Measurements from ENCODE around the gene NPAS3. TPM values are rescaled to one million over a fixed set of nuclear protein-coding genes. Genes with fewer than 3 reads are reported as not detected.

NPAS3 gene
- total RNA-seq, 4 donors from 2014 or later = 0.51 to 15.2 (median 6.6) TPM

DNA sequence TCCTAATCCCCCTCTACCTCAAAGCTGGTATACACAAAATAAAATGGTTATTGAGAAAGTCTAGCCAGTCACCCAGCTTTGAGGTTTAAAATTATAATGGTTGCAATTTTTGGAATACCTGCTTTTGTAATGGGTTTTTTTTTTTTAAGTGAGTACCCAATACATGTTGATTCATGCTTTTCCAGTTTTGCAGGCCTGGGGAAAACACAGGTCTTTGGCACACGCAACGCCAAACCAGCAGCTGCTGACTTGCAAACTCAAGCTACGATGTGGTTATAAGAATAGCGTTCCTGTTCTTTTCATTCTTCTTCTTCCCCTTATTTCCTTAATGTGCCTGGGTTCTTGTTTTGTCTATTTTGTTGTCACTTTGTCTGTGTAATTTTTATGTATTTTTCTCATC is 779.2 kb downstream of the NPAS3 start:
- no peak for TF ChIP-seq POLR2A (IDR thresholded peaks at IDR 0.05)
- TF ChIP-seq, protein P1, sequence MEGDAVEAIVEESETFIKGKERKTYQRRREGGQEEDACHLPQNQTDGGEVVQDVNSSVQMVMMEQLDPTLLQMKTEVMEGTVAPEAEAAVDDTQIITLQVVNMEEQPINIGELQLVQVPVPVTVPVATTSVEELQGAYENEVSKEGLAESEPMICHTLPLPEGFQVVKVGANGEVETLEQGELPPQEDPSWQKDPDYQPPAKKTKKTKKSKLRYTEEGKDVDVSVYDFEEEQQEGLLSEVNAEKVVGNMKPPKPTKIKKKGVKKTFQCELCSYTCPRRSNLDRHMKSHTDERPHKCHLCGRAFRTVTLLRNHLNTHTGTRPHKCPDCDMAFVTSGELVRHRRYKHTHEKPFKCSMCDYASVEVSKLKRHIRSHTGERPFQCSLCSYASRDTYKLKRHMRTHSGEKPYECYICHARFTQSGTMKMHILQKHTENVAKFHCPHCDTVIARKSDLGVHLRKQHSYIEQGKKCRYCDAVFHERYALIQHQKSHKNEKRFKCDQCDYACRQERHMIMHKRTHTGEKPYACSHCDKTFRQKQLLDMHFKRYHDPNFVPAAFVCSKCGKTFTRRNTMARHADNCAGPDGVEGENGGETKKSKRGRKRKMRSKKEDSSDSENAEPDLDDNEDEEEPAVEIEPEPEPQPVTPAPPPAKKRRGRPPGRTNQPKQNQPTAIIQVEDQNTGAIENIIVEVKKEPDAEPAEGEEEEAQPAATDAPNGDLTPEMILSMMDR (IDR thresholded peaks at IDR 0.05) = no peak
- no peak for DNase-seq
- intact Hi-C loops (cut with DNase I; ENCODE audit: low total_unique reads) = no loop called here
- Histone ChIP-seq H3K27me3 (no peaks in the 10 kb centered on the region), H3K27ac (no peak overlapping the region), H3K9me3 (no peaks in the 10 kb centered on the region), H3K4me1 (no peaks in the 10 kb centered on the region), H3K36me3 (no peaks in the 10 kb centered on the region), H3K4me3 (no peak overlapping the region)

DNA sequence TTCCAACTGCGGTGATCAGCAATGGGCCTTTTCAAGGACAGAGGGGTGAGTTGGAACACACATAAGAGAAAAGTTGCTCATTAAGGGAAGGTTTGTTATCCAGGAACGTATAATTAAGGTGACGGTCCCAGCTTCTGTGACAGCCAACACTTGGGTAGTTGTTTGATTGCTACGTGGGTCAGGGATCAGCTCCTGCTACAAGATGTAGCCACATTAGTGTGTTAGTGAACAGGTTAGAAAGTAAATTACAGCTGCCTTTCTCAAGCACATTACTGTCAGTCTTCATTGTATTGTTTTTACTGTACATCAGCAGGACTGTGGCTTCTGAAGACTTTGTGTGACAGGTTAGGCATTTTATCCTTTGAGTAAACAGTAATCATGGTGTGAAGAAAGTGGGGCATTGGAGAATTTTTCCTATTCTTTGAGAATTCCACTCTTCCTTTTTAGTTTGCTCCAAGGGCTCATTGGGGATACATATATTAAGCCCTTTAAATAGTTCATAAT is 781.7 kb downstream of the NPAS3 start:
- intact Hi-C loops (cut with DNase I; ENCODE audit: low total_unique reads) = no loop called here
- Histone ChIP-seq H3K9me3 (no peaks in the 10 kb centered on the region), H3K36me3 (no peaks in the 10 kb centered on the region), H3K4me1 (no peaks in the 10 kb centered on the region), H3K27me3 (no peaks in the 10 kb centered on the region), H3K4me3 (no peak overlapping the region), H3K27ac (no peak overlapping the region)
- no peak for DNase-seq
- no peak for TF ChIP-seq POLR2A (IDR thresholded peaks at IDR 0.05)
- TF ChIP-seq, protein P1 (IDR thresholded peaks at IDR 0.05) = no peak

DNA sequence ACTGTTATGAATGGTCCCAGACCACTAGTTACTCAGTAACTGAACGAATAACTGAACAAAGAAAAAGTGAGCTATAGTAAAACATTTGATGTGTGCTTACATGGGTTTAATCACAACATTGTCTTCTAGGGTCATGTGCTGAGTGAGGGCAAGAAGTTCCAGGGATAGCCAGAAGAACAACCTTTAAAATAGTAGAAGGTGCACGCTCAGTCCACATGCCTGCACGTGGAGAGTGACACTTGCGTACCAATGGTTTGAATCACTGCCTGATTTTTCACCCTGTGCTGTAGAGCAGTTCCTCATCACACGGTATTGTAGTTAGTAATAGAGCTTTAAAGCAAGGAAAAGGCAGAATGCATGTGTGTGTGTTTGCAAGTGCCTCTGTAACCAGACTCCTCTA is 788.0 kb downstream of the NPAS3 start:
- DNase-seq = no peak
- H3K9me3 ChIP-seq = no peaks in the 10 kb centered on the region
- no peaks in the 10 kb centered on the region for H3K36me3 ChIP-seq
- no peaks in the 10 kb centered on the region for H3K4me1 ChIP-seq
- no peak overlapping the region for H3K27ac ChIP-seq
- no peaks in the 10 kb centered on the region for H3K27me3 ChIP-seq
- no peak for TF ChIP-seq POLR2A (IDR thresholded peaks at IDR 0.05)
- TF ChIP-seq, protein P1 (IDR thresholded peaks at IDR 0.05) = no peak
- no peak overlapping the region for H3K4me3 ChIP-seq
- intact Hi-C loops (cut with DNase I; ENCODE audit: low total_unique reads) = no loop called here

DNA sequence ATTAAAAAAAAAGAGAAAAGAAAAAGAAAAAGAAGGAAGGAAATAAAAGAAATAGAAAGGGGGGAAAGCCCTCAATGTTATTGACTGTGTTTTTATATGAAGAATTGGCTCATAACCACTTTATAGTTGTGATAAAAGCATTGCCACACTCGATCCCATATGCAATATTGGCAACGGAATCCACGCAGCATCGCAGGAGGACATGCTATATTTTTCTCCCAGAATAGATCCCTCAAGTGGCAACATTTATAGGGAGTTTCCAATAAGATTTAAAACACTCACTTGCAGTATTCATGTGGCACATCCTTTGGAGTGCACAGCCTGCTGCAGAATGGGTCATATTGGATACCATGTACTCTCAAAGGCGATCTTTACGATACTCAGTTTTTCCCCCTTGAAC is 788.9 kb downstream of the NPAS3 start:
- H3K27ac ChIP-seq = no peak overlapping the region
- TF ChIP-seq POLR2A (IDR thresholded peaks at IDR 0.05) = no peak
- TF ChIP-seq, protein P1 (IDR thresholded peaks at IDR 0.05) = no peak
- intact Hi-C loops (cut with DNase I; ENCODE audit: low total_unique reads) = no loop called here

DNA sequence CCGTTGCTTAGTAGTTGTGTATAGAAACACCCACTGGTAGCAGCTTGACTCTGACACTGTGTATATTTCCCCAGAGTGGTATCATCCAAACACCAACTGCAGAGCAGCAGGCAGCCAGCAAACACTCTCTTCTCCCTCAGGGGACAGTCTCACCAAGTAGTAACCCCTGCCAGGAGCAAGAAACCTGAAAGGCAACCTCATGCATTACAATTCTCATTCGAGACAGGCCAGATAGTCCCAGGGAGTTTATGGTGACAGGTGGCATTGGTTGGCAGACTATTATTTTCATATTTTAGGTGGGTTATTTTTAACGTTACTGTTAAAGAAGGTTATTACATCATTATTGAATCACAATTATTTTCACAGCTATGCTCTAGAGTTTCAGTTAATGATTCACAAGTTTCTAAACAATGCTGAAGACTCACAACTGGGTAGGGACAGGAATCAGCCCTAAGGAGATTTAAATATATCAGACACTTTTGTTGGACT is 789.4 kb downstream of the NPAS3 start:
- intact Hi-C loops (cut with DNase I; ENCODE audit: low total_unique reads) = no loop called here
- TF ChIP-seq, protein P1 (IDR thresholded peaks at IDR 0.05) = no peak
- no peak for TF ChIP-seq POLR2A (IDR thresholded peaks at IDR 0.05)

More for the DNA sequence above, 788.9 kb downstream of the NPAS3 start:
- H3K36me3 ChIP-seq = no peaks in the 10 kb centered on the region
- no peaks in the 10 kb centered on the region for H3K27me3 ChIP-seq
- H3K4me3 ChIP-seq = no peak overlapping the region
- DNase-seq = no peak
- H3K9me3 ChIP-seq = no peaks in the 10 kb centered on the region
- no peaks in the 10 kb centered on the region for H3K4me1 ChIP-seq

More for the DNA sequence above, 789.4 kb downstream of the NPAS3 start:
- Histone ChIP-seq H3K27ac (no peak overlapping the region), H3K4me3 (no peak overlapping the region), H3K27me3 (no peaks in the 10 kb centered on the region), H3K36me3 (no peaks in the 10 kb centered on the region), H3K4me1 (no peaks in the 10 kb centered on the region), H3K9me3 (no peaks in the 10 kb centered on the region)
- DNase-seq = no peak

All from uterus (tissue), 4 donors.